ENCODE data around the gene FAM131B. TPM values are rescaled to one million over a fixed set of nuclear protein-coding genes. Genes with fewer than 3 reads are reported as not detected.
"Not testable (repeated sequence)": the region's sequence is repeated elsewhere in the genome, so short reads cannot be mapped to it uniquely, and the experiment has no call there.

The FAM131B gene
- not detected for polyA plus RNA-seq (2012; ENCODE audit: missing spikeins)

- TF ChIP-seq POLR2A (IDR thresholded peaks at IDR 0.05; ENCODE audit: low read depth, low read length) (no peak), TAF1 (IDR thresholded peaks at IDR 0.05; ENCODE audit: borderline replicate concordance, low read depth, low read length) (no peak), POLR2AphosphoS5 (IDR thresholded peaks at IDR 0.05; ENCODE audit: low read depth, low read length) (no peak)
- DNase-seq (ENCODE audit: insufficient read length) (peak; percentile 50), FAIRE-seq (no peak)
Observed at GRCh38 chr7:143362131-143363015, at the start of gene FAM131B. FAM131B (minus strand) TSS chr7:143362713; CDS start chr7:143362603, 110 bp downstream.

GRCh38 chr7:143411976-143412708 lies 49.6 kb upstream of the FAM131B start:
- no peak for DNase-seq (ENCODE audit: insufficient read length)
- FAIRE-seq: no peak
- TF ChIP-seq POLR2A (IDR thresholded peaks at IDR 0.05; ENCODE audit: low read depth, low read length): no peak
- no peak for TF ChIP-seq TAF1 (IDR thresholded peaks at IDR 0.05; ENCODE audit: borderline replicate concordance, low read depth, low read length)
- TF ChIP-seq POLR2AphosphoS5 (IDR thresholded peaks at IDR 0.05; ENCODE audit: low read depth, low read length): no peak

- FAIRE-seq: no peak
Observed at GRCh38 chr7:143410521-143411004, 48.0 kb upstream of the FAM131B start.

GRCh38 chr7:143408686-143409561 lies 46.4 kb upstream of the FAM131B start, which contains the start of gene EPHA1:
EPHA1 (minus strand) TSS chr7:143408856; CDS start chr7:143408805, 51 bp downstream.
- DNase-seq (ENCODE audit: insufficient read length) (no peak), FAIRE-seq (no peak)
- no peak for TF ChIP-seq TAF1 (IDR thresholded peaks at IDR 0.05; ENCODE audit: borderline replicate concordance, low read depth, low read length)

More at GRCh38 chr7:143410521-143411004, 48.0 kb upstream of the FAM131B start:
- TF ChIP-seq TAF1 (IDR thresholded peaks at IDR 0.05; ENCODE audit: borderline replicate concordance, low read depth, low read length) (no peak), POLR2AphosphoS5 (IDR thresholded peaks at IDR 0.05; ENCODE audit: low read depth, low read length) (no peak), POLR2A (IDR thresholded peaks at IDR 0.05; ENCODE audit: low read depth, low read length) (no peak)
- DNase-seq (ENCODE audit: insufficient read length): no peak

GRCh38 chr7:143408252-143408685 lies 45.8 kb upstream of the FAM131B start:
- FAIRE-seq (no peak), DNase-seq (ENCODE audit: insufficient read length) (no peak)
- TF ChIP-seq POLR2A (IDR thresholded peaks at IDR 0.05; ENCODE audit: low read depth, low read length) (no peak), TAF1 (IDR thresholded peaks at IDR 0.05; ENCODE audit: borderline replicate concordance, low read depth, low read length) (no peak), POLR2AphosphoS5 (IDR thresholded peaks at IDR 0.05; ENCODE audit: low read depth, low read length) (no peak)

- TF ChIP-seq POLR2AphosphoS5 (IDR thresholded peaks at IDR 0.05; ENCODE audit: low read depth, low read length) (no peak), POLR2A (IDR thresholded peaks at IDR 0.05; ENCODE audit: low read depth, low read length) (no peak), TAF1 (IDR thresholded peaks at IDR 0.05; ENCODE audit: borderline replicate concordance, low read depth, low read length) (no peak)
- FAIRE-seq: no peak
- no peak for DNase-seq (ENCODE audit: insufficient read length)
Observed at GRCh38 chr7:143407287-143408251, 45.1 kb upstream of the FAM131B start.

- TF ChIP-seq POLR2A (IDR thresholded peaks at IDR 0.05; ENCODE audit: low read depth, low read length) (no peak), TAF1 (IDR thresholded peaks at IDR 0.05; ENCODE audit: borderline replicate concordance, low read depth, low read length) (no peak), POLR2AphosphoS5 (IDR thresholded peaks at IDR 0.05; ENCODE audit: low read depth, low read length) (no peak)
- DNase-seq (ENCODE audit: insufficient read length) (no peak), FAIRE-seq (no peak)
Observed at GRCh38 chr7:143406002-143406357, 43.5 kb upstream of the FAM131B start.

GRCh38 chr7:143405173-143406001 lies 42.9 kb upstream of the FAM131B start:
- DNase-seq (ENCODE audit: insufficient read length): no peak
- TF ChIP-seq POLR2A (IDR thresholded peaks at IDR 0.05; ENCODE audit: low read depth, low read length) (no peak), POLR2AphosphoS5 (IDR thresholded peaks at IDR 0.05; ENCODE audit: low read depth, low read length) (no peak), TAF1 (IDR thresholded peaks at IDR 0.05; ENCODE audit: borderline replicate concordance, low read depth, low read length) (no peak)
- no peak for FAIRE-seq

- FAIRE-seq; DNase-seq (ENCODE audit: insufficient read length): not testable (repeated sequence)
Observed at GRCh38 chr7:143402233-143402632, 39.7 kb upstream of the FAM131B start.
